Sigmoid colon (tissue), 4 donors: ENCODE results near the gene WDR62.

Experiments used
- CTCF ChIP-seq, 4 experiments: fragments of 450-650 bp in 3 of 4; fragments of 200-600 bp in 1 of 4; IDR thresholded peaks; one replicate each; pipeline ENCODE4 v1.5.1; 2016 to 2019; ENCODE audit warnings: antibody characterized with exemption in 4 of 4, mild to moderate bottlenecking in 3 of 4, moderate library complexity in 2 of 4
- EP300 ChIP-seq, 4 donors: sonication (generic); formaldehyde crosslinking; IDR thresholded peaks; one replicate each; pipeline ENCODE4 v1.6.1; 2017; ENCODE audit warnings: antibody characterized with exemption in 4 of 4
- POLR2A ChIP-seq, 2 donors: fragments of 450-650 bp; IDR thresholded peaks; one replicate each; pipeline ENCODE4 v1.6.1; 2016; ENCODE audit warnings: antibody characterized with exemption in 2 of 2, mild to moderate bottlenecking in 2 of 2, moderate library complexity in 2 of 2
- POLR2AphosphoS5 ChIP-seq, 4 donors: sonication (generic); formaldehyde crosslinking; IDR thresholded peaks; one replicate each; pipeline ENCODE4 v1.6.1; 2017; ENCODE audit warnings: antibody characterized with exemption in 4 of 4

DNA sequence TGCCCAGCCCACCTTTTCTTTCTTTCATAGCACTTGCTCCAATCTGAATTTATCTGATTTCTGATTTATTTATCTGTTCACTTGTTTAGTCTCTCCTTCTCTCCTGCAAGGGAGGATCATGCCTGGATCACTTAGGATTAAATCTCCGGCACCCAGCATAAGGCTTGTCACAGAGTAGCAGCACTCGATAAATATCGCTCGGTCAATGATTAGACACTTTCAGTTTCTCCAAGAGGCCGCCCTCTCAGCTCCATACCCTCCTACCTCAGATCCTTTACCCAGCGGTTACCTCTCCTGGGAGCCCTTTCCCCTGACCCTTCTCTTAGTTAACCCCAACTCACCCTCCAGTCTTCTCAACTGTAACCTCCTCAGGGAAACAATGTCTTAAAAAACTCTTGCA is 23.4 kb upstream of the WDR62 start:
- no peak for TF ChIP-seq CTCF (IDR thresholded peaks at IDR 0.05)
- TF ChIP-seq EP300 (IDR thresholded peaks at IDR 0.05) = no peak
- TF ChIP-seq POLR2AphosphoS5 (IDR thresholded peaks at IDR 0.05) = no peak
- no peak for TF ChIP-seq POLR2A (IDR thresholded peaks at IDR 0.05)
